Measurements from ENCODE around the gene FOXB2. TPM values are rescaled to one million over a fixed set of nuclear protein-coding genes. Genes with fewer than 3 reads are reported as not detected.
"Not testable (repeated sequence)": the region's sequence is repeated elsewhere in the genome, so short reads cannot be mapped to it uniquely, and the experiment has no call there.

The FOXB2 gene
- total and polyA plus RNA-seq, 12 donors = not detected

DNA sequence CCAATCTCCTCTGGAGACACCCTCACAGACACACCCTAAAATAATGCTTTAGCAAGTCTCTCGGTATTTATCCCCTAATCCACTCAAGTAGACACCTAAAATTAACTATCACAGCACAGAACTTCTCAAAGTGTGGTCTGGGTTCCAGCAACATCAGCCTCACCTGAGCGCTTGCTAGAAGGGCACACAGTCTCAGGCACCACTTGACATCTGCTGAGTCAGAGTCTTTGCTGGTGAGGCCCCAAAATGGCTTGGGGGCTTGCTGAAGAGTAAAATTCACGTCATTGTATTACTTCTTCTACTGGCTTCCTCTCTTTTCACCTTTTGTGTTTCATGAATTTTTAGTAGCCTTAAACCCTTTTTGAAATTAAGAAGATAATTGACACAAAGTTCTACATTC, 9.0 kb downstream of the FOXB2 start:
- Histone ChIP-seq H3K4me1 (no peaks in the 10 kb centered on the region), H3K9me3 (no peaks in the 10 kb centered on the region), H3K27ac (no peak overlapping the region), H3K36me3 (no peaks in the 10 kb centered on the region), H3K27me3 (peaks cover under 1 to 79% (median 64%) of the 10 kb centered on the region in 7 donors), H3K4me3 (no peak overlapping the region)
- no peak for ATAC-seq
- no peak for DNase-seq
- TF ChIP-seq, protein P1, sequence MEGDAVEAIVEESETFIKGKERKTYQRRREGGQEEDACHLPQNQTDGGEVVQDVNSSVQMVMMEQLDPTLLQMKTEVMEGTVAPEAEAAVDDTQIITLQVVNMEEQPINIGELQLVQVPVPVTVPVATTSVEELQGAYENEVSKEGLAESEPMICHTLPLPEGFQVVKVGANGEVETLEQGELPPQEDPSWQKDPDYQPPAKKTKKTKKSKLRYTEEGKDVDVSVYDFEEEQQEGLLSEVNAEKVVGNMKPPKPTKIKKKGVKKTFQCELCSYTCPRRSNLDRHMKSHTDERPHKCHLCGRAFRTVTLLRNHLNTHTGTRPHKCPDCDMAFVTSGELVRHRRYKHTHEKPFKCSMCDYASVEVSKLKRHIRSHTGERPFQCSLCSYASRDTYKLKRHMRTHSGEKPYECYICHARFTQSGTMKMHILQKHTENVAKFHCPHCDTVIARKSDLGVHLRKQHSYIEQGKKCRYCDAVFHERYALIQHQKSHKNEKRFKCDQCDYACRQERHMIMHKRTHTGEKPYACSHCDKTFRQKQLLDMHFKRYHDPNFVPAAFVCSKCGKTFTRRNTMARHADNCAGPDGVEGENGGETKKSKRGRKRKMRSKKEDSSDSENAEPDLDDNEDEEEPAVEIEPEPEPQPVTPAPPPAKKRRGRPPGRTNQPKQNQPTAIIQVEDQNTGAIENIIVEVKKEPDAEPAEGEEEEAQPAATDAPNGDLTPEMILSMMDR (IDR thresholded peaks at IDR 0.05) = no peak
- intact Hi-C loops (cut with DNase I) = no loop called here
- WGBS, 2 donors = 44 to 47% methylated on average over 3 of the region's 3 CpGs

DNA sequence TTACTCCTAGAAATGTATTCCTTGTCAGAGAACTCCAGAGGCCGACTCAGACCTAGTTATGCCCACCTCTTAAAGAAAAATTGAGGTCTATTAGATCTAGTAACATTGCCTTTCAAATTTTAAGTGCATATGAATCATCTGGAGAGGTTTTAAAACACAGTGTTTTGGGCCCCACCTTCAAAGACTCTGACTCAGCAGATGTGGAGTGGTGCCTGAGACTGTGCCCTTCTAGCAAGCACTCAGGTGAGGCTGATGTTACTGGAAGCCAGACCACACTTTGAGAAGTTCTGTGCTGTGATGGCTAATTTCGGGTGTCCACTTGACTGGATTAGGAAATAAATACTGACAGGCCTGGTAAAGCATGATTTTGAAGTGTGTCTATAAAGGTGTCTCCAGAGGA, 10.6 kb downstream of the FOXB2 start:
- Histone ChIP-seq H3K36me3 (no peaks in the 10 kb centered on the region), H3K4me1 (no peaks in the 10 kb centered on the region), H3K27ac (no peak overlapping the region), H3K27me3 (peaks cover 0 to 78% (median 51%) of the 10 kb centered on the region in 7 donors), H3K9me3 (no peaks in the 10 kb centered on the region), H3K4me3 (no peak overlapping the region)
- DNase-seq (no peak), ATAC-seq (no peak)
- TF ChIP-seq, protein P1 (IDR thresholded peaks at IDR 0.05) = no peak
- WGBS, 2 donors = 71 to 74% methylated on average over 2 of the region's 2 CpGs
- intact Hi-C loops (cut with DNase I) = loop anchor here in 1 of 10 donors (10.0 kb wide), 1 partner anchor 65 kb away; no protein-coding TSS in a partner anchor

DNA sequence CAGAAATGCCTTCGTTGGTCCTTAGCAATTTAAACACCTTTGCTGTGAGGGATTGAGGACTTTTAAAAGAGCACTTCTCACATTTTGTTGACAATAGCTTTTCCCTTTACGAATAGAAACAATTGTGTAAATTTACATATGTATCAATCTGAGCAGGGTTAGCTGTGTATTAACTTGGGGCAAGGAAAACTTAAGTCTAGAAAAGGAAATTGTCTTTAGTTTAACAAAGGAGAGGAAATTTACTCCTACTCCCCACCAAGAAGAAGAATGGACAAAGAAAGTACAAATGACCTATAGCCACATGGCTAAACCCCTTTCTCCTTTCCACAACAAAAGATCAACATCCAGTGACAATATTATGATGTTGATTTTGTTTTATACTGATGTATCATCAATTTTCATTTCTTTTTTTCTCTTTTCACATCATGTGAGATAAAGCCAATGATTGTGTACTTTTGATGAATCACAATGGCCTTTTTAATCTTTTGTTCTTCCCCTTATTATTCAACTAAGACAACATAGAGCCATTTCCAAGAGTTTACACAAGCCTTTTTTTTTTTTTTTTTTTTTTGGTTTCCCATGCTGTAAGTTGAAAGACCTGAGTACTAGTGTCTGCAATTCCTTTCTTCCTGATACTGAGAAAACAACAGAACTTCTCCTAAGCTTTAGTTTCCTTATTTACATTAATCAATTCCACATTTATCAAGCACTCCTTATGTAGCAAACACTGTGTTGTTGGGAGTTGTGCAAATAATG, 19.0 kb downstream of the FOXB2 start:
- no peaks in the 10 kb centered on the region for H3K4me1 ChIP-seq
- no peaks in the 10 kb centered on the region for H3K9me3 ChIP-seq
- WGBS, 2 donors = 9 to 11% methylated on average over 2 of the region's 2 CpGs
- no peak overlapping the region for H3K4me3 ChIP-seq
- peaks cover 0 to 63% (median 15%) of the 10 kb centered on the region in 7 donors for H3K27me3 ChIP-seq
- DNase-seq (no peak), ATAC-seq (no peak)
- TF ChIP-seq, protein P1 (IDR thresholded peaks at IDR 0.05) = no peak
- intact Hi-C loops (cut with DNase I) = loop anchor here in 1 of 10 donors (10.0 kb wide), 1 partner anchor 56 kb away; no protein-coding TSS in a partner anchor
- H3K36me3 ChIP-seq = no peaks in the 10 kb centered on the region
- no peak overlapping the region for H3K27ac ChIP-seq

DNA sequence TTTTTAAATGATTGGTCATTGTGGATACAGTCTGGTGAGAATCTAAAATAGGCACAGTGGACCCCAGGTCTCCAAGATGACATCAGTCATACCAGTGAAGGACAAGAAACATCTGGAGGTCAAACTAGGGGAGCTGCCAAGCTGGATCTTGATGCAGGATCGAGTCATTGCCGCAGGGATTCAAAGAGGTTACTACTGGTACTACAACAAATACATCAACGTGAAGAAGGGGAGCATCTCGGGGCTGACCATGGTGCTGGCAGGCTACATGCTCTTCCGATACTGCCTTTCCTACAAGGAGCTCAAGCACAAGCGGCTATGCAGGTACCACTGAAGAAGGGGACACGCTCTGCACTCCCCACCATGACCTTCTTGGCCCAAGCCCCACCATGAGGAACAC, 20.9 kb downstream of the FOXB2 start:
- Histone ChIP-seq H3K9me3 (no peaks in the 10 kb centered on the region), H3K36me3 (no peaks in the 10 kb centered on the region), H3K27ac (no peak overlapping the region), H3K4me3 (no peak overlapping the region), H3K4me1 (no peaks in the 10 kb centered on the region), H3K27me3 (peaks cover 0 to 54% (median 9%) of the 10 kb centered on the region in 7 donors)
- DNase-seq = no peak
- intact Hi-C loops (cut with DNase I) = no loop called here
- 61 to 78% methylated on average over 7 of the region's 7 CpGs for WGBS, 2 donors
- no peak for ATAC-seq
- TF ChIP-seq, protein P1 (IDR thresholded peaks at IDR 0.05) = no peak

DNA sequence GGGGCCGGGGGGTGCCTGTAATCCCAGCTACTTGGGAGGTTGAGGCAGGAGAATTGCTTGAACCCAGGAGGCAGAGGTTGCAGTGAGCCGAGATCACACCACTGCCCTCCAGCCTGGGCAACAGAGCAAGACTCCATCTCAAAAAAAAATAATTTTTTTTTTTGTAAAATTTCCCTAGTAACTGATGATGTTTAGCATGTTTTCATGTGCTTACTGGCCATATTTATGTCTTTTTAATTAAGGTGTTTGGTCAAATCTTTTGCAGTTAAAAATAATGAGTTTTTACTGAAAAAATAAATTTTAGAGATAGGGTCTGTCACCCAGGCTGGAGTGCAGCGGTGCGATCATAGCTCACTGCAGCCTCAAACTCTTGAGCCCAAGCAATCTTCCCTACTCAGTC, 24.3 kb downstream of the FOXB2 start:
- H3K27ac ChIP-seq; H3K9me3 ChIP-seq; intact Hi-C loops (cut with DNase I); ATAC-seq; DNase-seq; H3K4me1 ChIP-seq; H3K36me3 ChIP-seq; H3K4me3 ChIP-seq: not testable (repeated sequence)
- WGBS, 2 donors = 90 to 91% methylated on average over 4 of the region's 4 CpGs
- peaks cover 0 to 41% (median 9%) of the 10 kb centered on the region in 7 donors for H3K27me3 ChIP-seq

DNA sequence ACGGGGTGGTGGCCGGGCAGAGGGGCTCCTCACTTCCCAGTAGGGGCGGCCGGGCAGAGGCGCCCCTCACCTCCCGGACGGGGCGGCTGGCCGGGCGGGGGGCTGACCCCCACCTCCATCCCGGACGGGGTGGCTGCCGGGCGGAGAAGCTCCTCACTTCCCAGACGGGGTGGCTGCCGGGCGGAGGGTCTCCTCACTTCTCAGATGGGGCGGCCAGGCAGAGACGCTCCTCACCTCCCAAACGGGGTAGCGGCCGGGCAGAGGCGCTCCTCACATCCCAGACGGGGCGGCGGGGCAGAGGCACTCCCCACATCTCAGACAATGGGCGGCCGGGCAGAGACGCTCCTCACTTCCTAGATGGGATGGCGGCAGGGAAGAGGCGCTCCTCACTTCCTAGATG, 41.2 kb downstream of the FOXB2 start:
- 92 to 93% methylated on average over 18 to 22 of the region's 31 CpGs for WGBS, 2 donors
- H3K27ac ChIP-seq; intact Hi-C loops (cut with DNase I): not testable (repeated sequence)

More for the DNA sequence above, 41.2 kb downstream of the FOXB2 start:
- not testable (repeated sequence) for H3K4me1 ChIP-seq, DNase-seq, ATAC-seq, H3K27me3 ChIP-seq, H3K9me3 ChIP-seq, H3K36me3 ChIP-seq, H3K4me3 ChIP-seq
